Measurements from ENCODE around the gene NFATC2.

GRCh38 chr20:51473771-51474170 lies 68.7 kb downstream of the NFATC2 start:
- no peak for TF ChIP-seq POLR2AphosphoS5 (IDR thresholded peaks at IDR 0.05; ENCODE audit: low read depth, low read length)
- no peak for TF ChIP-seq CTCF (IDR thresholded peaks at IDR 0.05 in 2 of 3, conservative IDR thresholded peaks at IDR 0.05 in 1 of 3; ENCODE audit: borderline replicate concordance in 1 of 3, insufficient read depth in 1 of 3, low read depth in 2 of 3, low read length in 2 of 3)
- no peak for TF ChIP-seq YY1 (IDR thresholded peaks at IDR 0.05; ENCODE audit: extremely low read depth, insufficient replicate concordance, low read depth, low read length)
- TF ChIP-seq EGR1 (IDR thresholded peaks at IDR 0.05; ENCODE audit: low read depth), result no peak
- TF ChIP-seq REST (IDR thresholded peaks at IDR 0.05; ENCODE audit: low read depth), result no peak
- TF ChIP-seq POLR2A (IDR thresholded peaks at IDR 0.05; ENCODE audit: borderline replicate concordance, extremely low read depth, insufficient read depth, insufficient read length), result no peak
- TF ChIP-seq SIN3A (IDR thresholded peaks at IDR 0.05; ENCODE audit: low read depth), result no peak
- TF ChIP-seq JUND (IDR thresholded peaks at IDR 0.05), result no peak
- no peak for TF ChIP-seq SRF (IDR thresholded peaks at IDR 0.05; ENCODE audit: low read depth)
- TF ChIP-seq ZNF274 (IDR thresholded peaks at IDR 0.05; ENCODE audit: low read depth, low read length), result no peak
- no peak for TF ChIP-seq EZH2 (IDR thresholded peaks at IDR 0.05)
- no peak for TF ChIP-seq EZH2phosphoT487 (IDR thresholded peaks at IDR 0.05; ENCODE audit: borderline replicate concordance)
- TF ChIP-seq MAX (IDR thresholded peaks at IDR 0.05), result no peak
- no peak for TF ChIP-seq ZFX (IDR thresholded peaks at IDR 0.05)

Measured in HCT116 (cell line).